Umbilical cord (tissue), 2 donors: ENCODE results near the gene BTLA. TPM values are rescaled to one million over a fixed set of nuclear protein-coding genes. Genes with fewer than 3 reads are reported as not detected.
"Not testable (repeated sequence)": the region's sequence is repeated elsewhere in the genome, so short reads cannot be mapped to it uniquely, and the experiment has no call there.

Experiments
- DNase-seq: peaks from one replicate; pipeline ENCODE4 v3.0.0-alpha.2; 2015; ENCODE audit warnings: low spot score
- total RNA-seq: library from RNA; depleted of rRNA; stranded (reverse); fragments of >200 nt; gene quantifications from one replicate; pipeline ENCODE4 v1.2.3, GENCODE V29; 2014; ENCODE audit warnings: low replicate concordance; ENCODE audit not compliant: insufficient read depth

Gene BTLA
- total RNA-seq, 1 donor from 2014 or later, result 2.2 TPM

GRCh38 chr3:112491373-112491772 lies 7.9 kb downstream of the BTLA start:
- DNase-seq, result no peak

GRCh38 chr3:112489674-112490479 lies 9.4 kb downstream of the BTLA start:
- DNase-seq, result no peak

DNA sequence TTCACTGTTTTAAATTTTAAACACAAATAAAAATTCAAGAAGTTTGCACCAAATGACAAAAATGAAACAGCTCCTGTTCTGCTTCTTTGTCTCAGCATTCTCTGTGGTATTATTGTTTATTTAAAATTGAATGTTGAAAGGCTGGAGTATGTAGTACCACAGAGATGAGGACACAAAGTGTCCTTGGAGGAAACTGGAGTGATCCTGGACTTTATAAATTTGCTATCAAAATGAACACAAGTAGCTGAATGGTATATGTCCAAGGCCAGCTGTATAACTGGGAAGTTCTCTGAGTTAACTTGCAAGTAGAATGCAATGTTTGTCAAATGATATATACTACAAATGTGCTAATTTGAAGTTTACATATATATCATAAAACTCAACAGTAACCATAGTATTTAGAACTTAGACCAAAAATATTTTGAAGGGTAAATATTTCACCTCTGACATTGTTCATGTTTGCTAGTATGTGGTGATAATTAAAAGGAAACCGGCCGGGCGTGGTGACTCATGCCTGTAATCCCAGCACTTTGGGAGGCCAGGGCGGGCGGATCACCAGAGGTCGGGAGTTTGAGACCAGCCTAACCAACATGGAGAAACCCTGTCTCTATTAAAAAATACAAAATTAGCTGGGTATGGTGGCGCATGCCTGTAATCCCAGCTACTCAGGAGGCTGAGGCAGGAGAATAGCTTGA lies 12.3 kb downstream of the BTLA start:
- DNase-seq, result no peak

GRCh38 chr3:112484352-112484751 lies 14.9 kb downstream of the BTLA start:
- no peak for DNase-seq

DNA sequence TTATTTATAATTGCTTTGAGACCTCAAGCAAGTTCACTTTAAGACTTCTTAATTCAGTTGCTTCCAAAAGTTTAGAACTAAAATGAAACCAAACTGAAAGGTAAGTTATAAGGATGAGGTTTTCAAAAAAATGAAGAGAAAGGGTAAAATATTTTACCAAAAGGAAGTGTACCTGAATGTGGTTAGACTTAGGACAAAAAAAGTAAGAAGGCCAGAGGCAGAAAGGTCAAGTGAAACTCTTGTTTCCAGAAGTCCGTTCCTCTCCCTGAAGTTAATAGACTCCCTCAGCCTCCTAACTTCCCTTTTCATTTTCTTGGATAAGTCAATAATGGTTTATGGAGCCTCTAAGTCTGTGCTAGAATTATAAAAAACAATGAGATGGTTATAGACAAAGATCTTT lies 16.6 kb downstream of the BTLA start:
- no peak for DNase-seq

DNA sequence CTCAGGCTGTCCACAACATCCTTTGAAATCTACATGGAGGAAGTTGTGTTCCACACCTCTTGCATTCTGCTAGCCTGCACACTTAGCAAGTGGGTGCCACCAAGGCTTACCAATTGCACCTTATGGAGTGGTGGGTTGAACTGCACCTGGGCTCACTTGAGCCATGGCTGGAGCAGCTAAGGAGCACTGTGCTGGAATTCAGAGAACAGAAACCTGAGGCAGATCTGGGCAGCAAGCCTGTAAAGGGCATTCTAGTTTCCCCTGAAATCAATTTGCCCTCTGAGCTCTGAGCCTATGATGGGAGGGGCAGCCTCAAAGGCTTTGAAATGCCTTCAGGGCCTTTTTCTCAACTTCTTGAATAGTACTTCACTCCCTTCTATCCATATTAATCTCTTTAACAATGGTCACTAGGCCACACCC lies 18.0 kb downstream of the BTLA start:
- DNase-seq, result no peak

DNA sequence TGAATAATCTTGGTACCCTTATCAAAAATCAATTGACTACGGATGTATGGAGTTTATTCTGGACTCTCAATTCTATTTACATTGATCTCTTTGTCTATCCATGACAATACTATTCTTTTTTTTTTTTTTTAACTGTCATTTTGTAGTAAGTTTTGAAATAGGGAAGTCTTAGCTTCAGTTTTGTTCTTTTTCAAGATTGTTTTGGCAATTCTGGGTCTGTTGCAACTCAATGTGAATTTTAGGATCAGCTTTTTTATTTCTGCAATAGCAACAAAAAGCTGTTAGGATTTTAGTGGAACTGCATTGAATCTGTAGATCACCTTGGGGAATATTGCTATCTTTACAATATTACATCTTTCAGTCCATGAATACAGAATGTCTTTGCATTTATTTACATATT lies 21.4 kb downstream of the BTLA start:
- no peak for DNase-seq

- DNase-seq, result no peak
These were observed 22.9 kb downstream of the BTLA start for GRCh38 chr3:112476346-112476745.

GRCh38 chr3:112474796-112475195 lies 24.5 kb downstream of the BTLA start:
- no peak for DNase-seq

GRCh38 chr3:112472691-112473090 lies 26.6 kb downstream of the BTLA start:
- DNase-seq, result no peak

DNA sequence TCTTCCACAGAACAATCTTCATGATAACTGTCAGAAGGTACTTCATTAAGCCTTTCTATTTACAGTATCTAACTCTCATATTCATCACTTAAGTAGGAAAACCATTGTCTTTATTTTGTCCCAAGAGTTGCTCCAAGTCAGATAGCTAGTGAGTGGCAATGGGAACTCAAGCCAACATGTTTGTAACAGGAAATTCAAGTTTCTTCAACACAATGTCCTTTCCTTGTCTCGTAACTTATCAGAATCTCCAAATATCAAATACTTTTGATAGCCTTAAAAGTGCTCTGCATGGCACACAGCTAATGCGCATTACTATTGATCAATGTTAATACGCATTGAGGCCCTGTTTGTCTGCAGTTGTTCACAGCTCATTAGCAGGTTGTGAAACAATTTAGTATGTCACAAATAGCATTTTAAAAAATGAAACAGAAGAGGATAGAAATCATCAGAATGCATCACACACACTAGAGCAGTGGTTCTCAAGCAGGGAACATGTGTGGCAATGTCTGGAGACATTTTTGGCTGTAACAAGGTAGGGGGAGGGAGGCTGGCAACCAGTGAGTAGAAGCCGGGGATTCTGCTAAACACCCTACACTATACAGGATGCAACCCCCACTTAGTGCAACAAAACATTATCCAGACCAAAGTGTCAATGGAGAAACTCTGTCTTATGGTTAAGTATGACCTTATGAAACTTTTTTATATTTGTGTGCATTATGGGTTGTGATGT lies 27.5 kb downstream of the BTLA start:
- no peak for DNase-seq

- DNase-seq, result no peak
These were observed 28.5 kb downstream of the BTLA start for GRCh38 chr3:112470788-112471187.

- no peak for DNase-seq
These were observed 29.6 kb downstream of the BTLA start for GRCh38 chr3:112469671-112470070.

- no peak for DNase-seq
These were observed 31.7 kb downstream of the BTLA start for GRCh38 chr3:112467539-112467938.

- no peak for DNase-seq
These were observed 33.3 kb downstream of the BTLA start for GRCh38 chr3:112466020-112466419.

- DNase-seq, result peak; percentile 23
These were observed 35.0 kb downstream of the BTLA start for GRCh38 chr3:112464264-112464663.

DNA sequence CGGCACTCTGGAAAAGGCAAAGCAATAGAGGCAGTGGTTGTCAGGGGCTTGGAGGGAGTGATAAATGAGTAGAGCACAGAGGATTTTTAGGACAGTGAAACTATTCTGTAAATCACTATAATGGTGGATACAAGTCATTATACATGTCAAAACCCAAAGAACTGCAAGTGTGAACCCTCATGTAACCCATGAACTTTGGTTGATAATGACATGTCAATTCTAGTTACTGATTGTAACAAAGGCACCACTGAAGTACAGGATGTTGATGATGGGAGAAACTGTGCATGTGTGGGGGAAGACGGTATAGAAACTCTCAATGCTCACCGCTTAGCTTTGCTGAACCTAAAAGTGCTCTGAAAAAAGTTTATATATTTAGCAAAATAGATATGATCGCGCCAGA lies 36.0 kb downstream of the BTLA start:
- no peak for DNase-seq

- DNase-seq, result not testable (repeated sequence)
These were observed 37.5 kb downstream of the BTLA start for GRCh38 chr3:112461787-112462186.

DNA sequence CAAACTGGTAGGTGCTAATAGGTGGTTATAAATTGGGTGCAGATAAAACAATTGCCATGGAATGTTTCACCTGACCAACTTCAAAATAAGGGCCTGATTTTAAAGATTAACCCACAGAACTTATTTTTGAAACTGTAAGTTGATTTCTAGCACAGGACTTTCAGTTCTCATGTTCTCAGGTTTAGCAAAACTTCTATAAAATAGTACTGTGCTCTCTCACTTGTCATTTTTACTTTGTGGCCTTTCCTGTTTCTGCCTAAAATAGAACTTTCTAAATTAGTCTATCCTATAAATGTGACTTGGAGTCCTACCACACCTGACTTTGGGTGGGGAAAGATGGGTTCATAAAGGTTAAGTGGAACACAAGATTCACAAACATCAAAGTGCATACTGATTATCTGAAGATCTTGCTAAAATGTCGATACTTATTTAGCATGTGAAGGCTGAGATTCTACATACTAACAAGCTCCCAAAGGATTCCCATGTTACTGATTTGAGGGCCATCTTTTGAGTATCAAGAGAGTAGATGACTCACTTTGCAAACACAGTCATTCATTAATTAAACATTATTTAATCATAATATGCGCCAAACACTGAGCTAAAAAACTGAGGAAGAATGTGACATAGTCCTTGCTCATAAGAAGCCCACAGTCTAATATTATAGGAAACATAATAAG lies 38.6 kb downstream of the BTLA start:
- DNase-seq, result no peak

- DNase-seq, result no peak
These were observed 39.5 kb downstream of the BTLA start for GRCh38 chr3:112459750-112460149.

- DNase-seq, result no peak
These were observed 43.1 kb downstream of the BTLA start for GRCh38 chr3:112456147-112456546.

- no peak for DNase-seq
These were observed 50.3 kb downstream of the BTLA start for GRCh38 chr3:112448939-112449338.
